HG03103 (cell line): ENCODE results near the gene ZNF221.
"Not testable (repeated sequence)": the region's sequence is repeated elsewhere in the genome, so short reads cannot be mapped to it uniquely, and the experiment has no call there.

Source experiments
- ATAC-seq: cut with Tn5 transposase; IDR thresholded peaks from one replicate; pipeline ENCODE4 v1.9.1; 2021; ENCODE audit warnings: low read depth; ENCODE audit not compliant: unreplicated experiment

The ZNF221 gene

GRCh38 chr19:43950834-43951645 lies at the start of gene ZNF221:
Gene ZNF221, plus strand, starts transcription at chr19:43951228. Its CDS starts 11,499 bp downstream, at chr19:43962727.
- peak; percentile 78 for ATAC-seq

- no peak for ATAC-seq
These were observed 49.3 kb upstream of the ZNF221 start for GRCh38 chr19:43901395-43902390.

- ATAC-seq: no peak
These were observed 48.6 kb upstream of the ZNF221 start for GRCh38 chr19:43902399-43902798.

GRCh38 chr19:43905897-43906296 lies 45.1 kb upstream of the ZNF221 start:
- no peak for ATAC-seq

GRCh38 chr19:43906774-43907173 lies 44.3 kb upstream of the ZNF221 start:
- no peak for ATAC-seq

GRCh38 chr19:43908659-43909058 lies 42.4 kb upstream of the ZNF221 start:
- ATAC-seq: no peak

- ATAC-seq: no peak
These were observed 40.1 kb upstream of the ZNF221 start for GRCh38 chr19:43910884-43911283.

- no peak for ATAC-seq
These were observed 37.6 kb upstream of the ZNF221 start for GRCh38 chr19:43913383-43913782.

GRCh38 chr19:43914051-43914450 lies 37.0 kb upstream of the ZNF221 start:
- ATAC-seq: no peak

- no peak for ATAC-seq
These were observed 27.2 kb upstream of the ZNF221 start for GRCh38 chr19:43923875-43924274.

- no peak for ATAC-seq
These were observed 22.2 kb upstream of the ZNF221 start for GRCh38 chr19:43928820-43929219.

GRCh38 chr19:43934055-43934984 lies 16.7 kb upstream of the ZNF221 start:
- no peak for ATAC-seq

- ATAC-seq: peak; percentile 88
These were observed 15.9 kb upstream of the ZNF221 start, which contains the start of gene ZNF45 for GRCh38 chr19:43934985-43935708. Gene ZNF45, minus strand, starts transcription at chr19:43935282. Its CDS starts 13,097 bp downstream, at chr19:43922185.

- no peak for ATAC-seq
These were observed 14.8 kb upstream of the ZNF221 start for GRCh38 chr19:43936188-43936587.

GRCh38 chr19:43939557-43940260 lies 11.3 kb upstream of the ZNF221 start:
- no peak for ATAC-seq

- ATAC-seq: no peak
These were observed 10.3 kb upstream of the ZNF221 start for GRCh38 chr19:43940719-43941118.

- no peak for ATAC-seq
These were observed 9.8 kb upstream of the ZNF221 start for GRCh38 chr19:43941209-43941608.

GRCh38 chr19:43947412-43947811 lies 3.6 kb upstream of the ZNF221 start:
- ATAC-seq: not testable (repeated sequence)

- not testable (repeated sequence) for ATAC-seq
These were observed 1.2 kb upstream of the ZNF221 start for GRCh38 chr19:43949803-43950202.
